ENCODE results near the gene RACK1. TPM values are rescaled to one million over a fixed set of nuclear protein-coding genes. Genes with fewer than 3 reads are reported as not detected.

The RACK1 gene
- total and polyA plus RNA-seq, 2 of the 13 experiments (the other 11 are each of a cell fraction or from before 2014, with no cell fraction given) = 2,514 to 6,141 TPM

DNA sequence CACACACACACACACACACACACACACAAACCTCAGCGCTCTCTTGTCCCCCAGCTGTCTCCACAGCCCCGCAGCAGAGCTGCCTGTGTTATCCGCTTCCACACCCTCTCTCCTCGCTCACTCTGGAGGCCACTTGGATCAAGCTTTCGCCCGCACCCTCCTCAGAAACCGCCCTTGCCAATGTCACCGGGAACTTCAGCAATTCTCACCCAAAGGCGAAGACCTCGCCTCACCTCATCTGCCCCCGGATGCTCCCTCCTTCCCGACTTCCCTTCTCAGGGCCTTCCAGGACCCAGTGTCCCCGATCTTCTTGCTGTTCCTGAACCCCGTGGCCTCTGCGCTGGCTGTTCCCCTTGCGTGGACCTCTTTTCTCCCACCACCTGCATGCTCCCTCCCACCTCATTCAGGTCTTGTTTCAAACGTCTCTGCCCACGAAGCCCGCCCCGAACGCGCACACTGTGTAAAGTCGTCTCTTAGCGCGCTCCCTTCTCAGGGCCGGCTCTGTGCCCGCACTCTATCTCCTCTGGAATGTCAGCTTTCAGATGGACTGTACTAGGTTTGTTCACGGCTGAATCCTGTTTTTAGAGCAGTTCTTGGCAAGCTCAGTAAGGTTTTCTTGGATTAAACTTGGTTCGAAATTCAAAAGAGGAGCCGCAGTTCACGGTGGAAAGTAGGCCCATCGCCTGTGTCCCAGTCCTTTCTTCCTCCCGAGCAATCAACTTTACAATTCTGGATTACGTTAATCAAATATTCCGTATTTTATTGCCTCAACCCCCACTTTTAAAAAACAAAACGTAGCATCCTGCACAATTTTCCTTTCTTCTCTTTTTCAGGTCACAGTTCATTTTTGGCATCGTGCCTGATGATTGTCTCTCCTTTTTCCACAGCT is 37.7 kb downstream of the RACK1 start (continued):
- TF ChIP-seq, protein P1, sequence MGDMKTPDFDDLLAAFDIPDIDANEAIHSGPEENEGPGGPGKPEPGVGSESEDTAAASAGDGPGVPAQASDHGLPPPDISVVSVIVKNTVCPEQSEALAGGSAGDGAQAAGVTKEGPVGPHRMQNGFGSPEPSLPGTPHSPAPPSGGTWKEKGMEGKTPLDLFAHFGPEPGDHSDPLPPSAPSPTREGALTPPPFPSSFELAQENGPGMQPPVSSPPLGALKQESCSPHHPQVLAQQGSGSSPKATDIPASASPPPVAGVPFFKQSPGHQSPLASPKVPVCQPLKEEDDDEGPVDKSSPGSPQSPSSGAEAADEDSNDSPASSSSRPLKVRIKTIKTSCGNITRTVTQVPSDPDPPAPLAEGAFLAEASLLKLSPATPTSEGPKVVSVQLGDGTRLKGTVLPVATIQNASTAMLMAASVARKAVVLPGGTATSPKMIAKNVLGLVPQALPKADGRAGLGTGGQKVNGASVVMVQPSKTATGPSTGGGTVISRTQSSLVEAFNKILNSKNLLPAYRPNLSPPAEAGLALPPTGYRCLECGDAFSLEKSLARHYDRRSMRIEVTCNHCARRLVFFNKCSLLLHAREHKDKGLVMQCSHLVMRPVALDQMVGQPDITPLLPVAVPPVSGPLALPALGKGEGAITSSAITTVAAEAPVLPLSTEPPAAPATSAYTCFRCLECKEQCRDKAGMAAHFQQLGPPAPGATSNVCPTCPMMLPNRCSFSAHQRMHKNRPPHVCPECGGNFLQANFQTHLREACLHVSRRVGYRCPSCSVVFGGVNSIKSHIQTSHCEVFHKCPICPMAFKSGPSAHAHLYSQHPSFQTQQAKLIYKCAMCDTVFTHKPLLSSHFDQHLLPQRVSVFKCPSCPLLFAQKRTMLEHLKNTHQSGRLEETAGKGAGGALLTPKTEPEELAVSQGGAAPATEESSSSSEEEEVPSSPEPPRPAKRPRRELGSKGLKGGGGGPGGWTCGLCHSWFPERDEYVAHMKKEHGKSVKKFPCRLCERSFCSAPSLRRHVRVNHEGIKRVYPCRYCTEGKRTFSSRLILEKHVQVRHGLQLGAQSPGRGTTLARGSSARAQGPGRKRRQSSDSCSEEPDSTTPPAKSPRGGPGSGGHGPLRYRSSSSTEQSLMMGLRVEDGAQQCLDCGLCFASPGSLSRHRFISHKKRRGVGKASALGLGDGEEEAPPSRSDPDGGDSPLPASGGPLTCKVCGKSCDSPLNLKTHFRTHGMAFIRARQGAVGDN (CRISPR knock-in tag; IDR thresholded peaks at IDR 0.05) = 0 out of 2 replicates have a peak, but pooled peaks have one; percentile 43
- TF ChIP-seq ZNF772 (CRISPR knock-in tag; IDR thresholded peaks at IDR 0.05) (peak; percentile 1; the same call in 1 of the 2 replicates), SAP130 (CRISPR knock-in tag; IDR thresholded peaks at IDR 0.05; ENCODE audit: low read depth) (0 out of 2 replicates have a peak, but pooled peaks have one; percentile 7), ZNF407 (CRISPR knock-in tag; IDR thresholded peaks at IDR 0.05; ENCODE audit: not compliant biosample characterization) (no peak), HNRNPLL (IDR thresholded peaks at IDR 0.05; ENCODE audit: low read depth, low read length, poor library complexity, severe bottlenecking) (peak; percentile 25), NFAT5 (CRISPR knock-in tag; IDR thresholded peaks at IDR 0.05) (no peak)

Data from HepG2 (cell line).